HEK293 (cell line): ENCODE results near the gene HTR3B.

ENCODE experiments used
- CTCF ChIP-seq: fragments of 450-650 bp; formaldehyde crosslinking; IDR thresholded peaks from 2 replicates; pipeline ENCODE4 v1.5.1; 2016; ENCODE audit warnings: missing biosample characterization, missing genetic modification characterization
- REPIN1 ChIP-seq: fragments of 450-650 bp; formaldehyde crosslinking; IDR thresholded peaks from 2 replicates; pipeline ENCODE4 v1.5.1; 2017; ENCODE audit warnings: missing biosample characterization, missing genetic modification characterization, low read depth
- ZBTB7A ChIP-seq: fragments of 450-650 bp; formaldehyde crosslinking; IDR thresholded peaks from 2 replicates; pipeline ENCODE4 v1.5.1; 2016; ENCODE audit warnings: low read depth, missing biosample characterization, missing genetic modification characterization
- ZNF18 ChIP-seq: fragments of 450-650 bp; formaldehyde crosslinking; IDR thresholded peaks from 2 replicates; pipeline ENCODE4 v1.5.1; 2016; ENCODE audit warnings: missing biosample characterization, missing genetic modification characterization
- ZNF184 ChIP-seq: fragments of 450-650 bp; IDR thresholded peaks from 2 replicates; pipeline ENCODE4 v1.5.1; 2018; ENCODE audit warnings: missing biosample characterization, mild to moderate bottlenecking, missing genetic modification characterization
- ZNF19 ChIP-seq: fragments of 450-650 bp; formaldehyde crosslinking; IDR thresholded peaks from 2 replicates; pipeline ENCODE4; 2016; ENCODE audit warnings: missing biosample characterization, missing genetic modification characterization, low read depth
- ZNF785 ChIP-seq: fragments of 450-650 bp; formaldehyde crosslinking; IDR thresholded peaks from 2 replicates; pipeline ENCODE4 v1.5.1; 2016; ENCODE audit warnings: missing biosample characterization, missing genetic modification characterization

- TF ChIP-seq ZNF19 (tag by site-specific recombination) (no peak), ZBTB7A (tag by site-specific recombination) (no peak), CTCF (tag by site-specific recombination) (no peak), REPIN1 (tag by site-specific recombination) (no peak), ZNF18 (tag by site-specific recombination) (peak; percentile 73; the same call in 1 of the 2 replicates), ZNF785 (no peak), ZNF184 (tag by site-specific recombination) (peak; percentile 38; the same call in 1 of the 2 replicates)
Observed at GRCh38 chr11:113906038-113906437, 1.4 kb downstream of the HTR3B start.
